ENCODE measurements around the gene TAF11L2. TPM values are rescaled to one million over a fixed set of nuclear protein-coding genes. Genes with fewer than 3 reads are reported as not detected.
"Not testable (repeated sequence)": the region's sequence is repeated elsewhere in the genome, so short reads cannot be mapped to it uniquely, and the experiment has no call there.

The TAF11L2 gene
- polyA plus RNA-seq, 1 of the 3 experiments (the other 2 are of a cell fraction): not detected

GRCh38 chr5:17497446-17497845, 585 bp upstream of the TAF11L2 start:
- no peaks in the 10 kb centered on the region for H3K36me3 ChIP-seq (replicated peaks in 1 of 2; ENCODE audit: control insufficient read depth in 1 of 2, insufficient read depth in 2 of 2, low read length in 1 of 2)
- ChIA-PET CTCF (no interaction called here), POLR2A (no interaction called here)
- no peaks in the 10 kb centered on the region for H3K4me1 ChIP-seq (ENCODE audit: control insufficient read depth in 1 of 2, insufficient read depth in 2 of 2, low read depth in 1 of 2, low read length in 1 of 2)
- H3K4me3 ChIP-seq (ENCODE audit: low read depth in 2 of 2, low read length in 1 of 2): no peak overlapping the region
- peak; percentile 34 for DNase-seq
- H3F3A ChIP-seq (replicated peaks; ENCODE audit: insufficient read depth): no peaks in the 10 kb centered on the region
- H3K27ac ChIP-seq (ENCODE audit: low read depth in 2 of 2, low read length in 1 of 2): no peak overlapping the region
- no peaks in the 10 kb centered on the region for H3K9me2 ChIP-seq
- H4K20me1 ChIP-seq (ENCODE audit: insufficient read depth): no peaks in the 10 kb centered on the region
- no peak overlapping the region for H2AFZ ChIP-seq (ENCODE audit: low read depth)
- no peak overlapping the region for H3K4me2 ChIP-seq
- H3K9me3 ChIP-seq: no peaks in the 10 kb centered on the region
- TF ChIP-seq FOSL2 (IDR thresholded peaks at IDR 0.05; ENCODE audit: borderline replicate concordance, low read depth) (no peak), RXRA (IDR thresholded peaks at IDR 0.05; ENCODE audit: borderline replicate concordance, low read depth) (no peak)
- no peaks in the 10 kb centered on the region for H3K79me2 ChIP-seq (ENCODE audit: insufficient read depth)
- WGBS (ENCODE audit: low lambda C conversion rate): 24% methylated on average over 3 of the region's 4 CpGs
- no peaks in the 10 kb centered on the region for H3K27me3 ChIP-seq (ENCODE audit: insufficient read depth)
- H3K9ac ChIP-seq: no peak overlapping the region

- DNase-seq: no peak
- Histone ChIP-seq H3F3A (replicated peaks; ENCODE audit: insufficient read depth) (no peaks in the 10 kb centered on the region), H3K27ac (ENCODE audit: low read depth in 2 of 2, low read length in 1 of 2) (no peak overlapping the region), H3K9me3 (no peaks in the 10 kb centered on the region), H3K4me3 (ENCODE audit: low read depth in 2 of 2, low read length in 1 of 2) (no peak overlapping the region), H3K4me2 (no peak overlapping the region), H3K27me3 (ENCODE audit: insufficient read depth) (no peaks in the 10 kb centered on the region), H3K4me1 (ENCODE audit: control insufficient read depth in 1 of 2, insufficient read depth in 2 of 2, low read depth in 1 of 2, low read length in 1 of 2) (no peaks in the 10 kb centered on the region), H4K20me1 (ENCODE audit: insufficient read depth) (no peaks in the 10 kb centered on the region), H3K9me2 (no peaks in the 10 kb centered on the region), H3K9ac (no peak overlapping the region), H2AFZ (ENCODE audit: low read depth) (no peak overlapping the region), H3K79me2 (ENCODE audit: insufficient read depth) (no peaks in the 10 kb centered on the region), H3K36me3 (replicated peaks in 1 of 2; ENCODE audit: control insufficient read depth in 1 of 2, insufficient read depth in 2 of 2, low read length in 1 of 2) (no peaks in the 10 kb centered on the region)
- 80% methylated on average over 13 of the region's 17 CpGs for WGBS (ENCODE audit: low lambda C conversion rate)
- no peak for TF ChIP-seq TAF1 (IDR thresholded peaks at IDR 0.05; ENCODE audit: borderline replicate concordance, low read depth, low read length)
- TF ChIP-seq FOSL2 (IDR thresholded peaks at IDR 0.05; ENCODE audit: borderline replicate concordance, low read depth): no peak
- TF ChIP-seq RAD21 (IDR thresholded peaks at IDR 0.05; ENCODE audit: low read length): no peak
- TF ChIP-seq SMC3 (IDR thresholded peaks at IDR 0.05; ENCODE audit: low read depth, low read length): no peak
- no peak for TF ChIP-seq CTCF (IDR thresholded peaks at IDR 0.05)
- no peak for TF ChIP-seq RCOR1 (IDR thresholded peaks at IDR 0.05; ENCODE audit: low read length)
- ChIA-PET CTCF (no interaction called here), POLR2A (no interaction called here)
Observed at GRCh38 chr5:17511775-17512325, 13.8 kb downstream of the TAF11L2 start.

GRCh38 chr5:17517526-17517925, 19.5 kb downstream of the TAF11L2 start:
- H3F3A ChIP-seq (replicated peaks; ENCODE audit: insufficient read depth); POLR2A ChIA-PET; H4K20me1 ChIP-seq (ENCODE audit: insufficient read depth); H3K79me2 ChIP-seq (ENCODE audit: insufficient read depth); DNase-seq; H3K9me2 ChIP-seq; H3K4me1 ChIP-seq (ENCODE audit: control insufficient read depth in 1 of 2, insufficient read depth in 2 of 2, low read depth in 1 of 2, low read length in 1 of 2); CTCF ChIA-PET; H3K27me3 ChIP-seq (ENCODE audit: insufficient read depth); H3K4me3 ChIP-seq (ENCODE audit: low read depth in 2 of 2, low read length in 1 of 2); H3K9me3 ChIP-seq; H3K36me3 ChIP-seq (replicated peaks in 1 of 2; ENCODE audit: control insufficient read depth in 1 of 2, insufficient read depth in 2 of 2, low read length in 1 of 2); H3K9ac ChIP-seq; H3K4me2 ChIP-seq; H3K27ac ChIP-seq (ENCODE audit: low read depth in 2 of 2, low read length in 1 of 2); H2AFZ ChIP-seq (ENCODE audit: low read depth): not testable (repeated sequence)
- WGBS (ENCODE audit: low lambda C conversion rate): 44% methylated on average over 12 of the region's 12 CpGs

- H2AFZ ChIP-seq (ENCODE audit: low read depth); H3K79me2 ChIP-seq (ENCODE audit: insufficient read depth); H3K9ac ChIP-seq; H3K4me3 ChIP-seq (ENCODE audit: low read depth in 2 of 2, low read length in 1 of 2); H3K9me3 ChIP-seq; H3K27me3 ChIP-seq (ENCODE audit: insufficient read depth); DNase-seq; H3F3A ChIP-seq (replicated peaks; ENCODE audit: insufficient read depth); H3K4me1 ChIP-seq (ENCODE audit: control insufficient read depth in 1 of 2, insufficient read depth in 2 of 2, low read depth in 1 of 2, low read length in 1 of 2); H3K9me2 ChIP-seq; POLR2A ChIA-PET; H3K36me3 ChIP-seq (replicated peaks in 1 of 2; ENCODE audit: control insufficient read depth in 1 of 2, insufficient read depth in 2 of 2, low read length in 1 of 2); H3K27ac ChIP-seq (ENCODE audit: low read depth in 2 of 2, low read length in 1 of 2); CTCF ChIA-PET; H4K20me1 ChIP-seq (ENCODE audit: insufficient read depth); H3K4me2 ChIP-seq: not testable (repeated sequence)
- no CpG with 5 or more reads among the region's 15 CpGs for WGBS (ENCODE audit: low lambda C conversion rate)
Observed at GRCh38 chr5:17518067-17518466, 20.0 kb downstream of the TAF11L2 start, which contains the start of gene TAF11L3. Gene TAF11L3, plus strand, starts transcription at chr5:17518367.

- H3F3A ChIP-seq (replicated peaks; ENCODE audit: insufficient read depth); H4K20me1 ChIP-seq (ENCODE audit: insufficient read depth); H3K27me3 ChIP-seq (ENCODE audit: insufficient read depth); CTCF ChIA-PET; H3K9me2 ChIP-seq; DNase-seq; H3K9me3 ChIP-seq; H3K4me2 ChIP-seq; H3K36me3 ChIP-seq (replicated peaks in 1 of 2; ENCODE audit: control insufficient read depth in 1 of 2, insufficient read depth in 2 of 2, low read length in 1 of 2); H3K4me3 ChIP-seq (ENCODE audit: low read depth in 2 of 2, low read length in 1 of 2); H3K27ac ChIP-seq (ENCODE audit: low read depth in 2 of 2, low read length in 1 of 2); H3K9ac ChIP-seq; H3K4me1 ChIP-seq (ENCODE audit: control insufficient read depth in 1 of 2, insufficient read depth in 2 of 2, low read depth in 1 of 2, low read length in 1 of 2); H2AFZ ChIP-seq (ENCODE audit: low read depth); H3K79me2 ChIP-seq (ENCODE audit: insufficient read depth); POLR2A ChIA-PET: not testable (repeated sequence)
- 62% methylated on average over 9 of the region's 14 CpGs for WGBS (ENCODE audit: low lambda C conversion rate)
Observed at GRCh38 chr5:17519508-17519907, 21.5 kb downstream of the TAF11L2 start.

All from SK-N-SH (cell line).